ENCODE measurements around the gene PDE4A. TPM values are rescaled to one million over a fixed set of nuclear protein-coding genes. Genes with fewer than 3 reads are reported as not detected.

PDE4A gene
- total and polyA plus RNA-seq, 2 of the 8 experiments (the other 6 are each of a cell fraction or from before 2014, with no cell fraction given), result 2.0 to 4.4 TPM

DNA sequence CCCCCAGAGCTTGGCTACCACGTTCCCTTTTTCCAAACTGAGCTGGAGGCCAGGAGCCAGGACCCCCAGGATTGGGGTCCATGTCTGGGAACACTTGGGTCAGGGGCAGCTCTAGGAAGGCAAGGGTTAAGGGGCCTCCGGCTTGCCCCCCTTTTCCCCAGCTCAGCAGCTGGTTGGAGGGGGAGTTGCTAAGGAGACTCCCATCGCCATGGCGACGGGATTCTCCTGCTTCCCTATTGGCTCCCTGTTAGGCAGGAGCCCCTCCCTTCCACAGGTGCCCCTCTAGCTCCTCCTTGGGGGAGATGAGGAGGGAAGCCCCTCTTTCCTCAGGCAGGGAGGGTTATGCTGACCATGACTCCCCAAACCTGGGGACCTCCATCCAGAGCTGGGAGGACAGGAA lies 33.9 kb downstream of the PDE4A start:
- H3K27ac ChIP-seq (ENCODE audit: low read depth, low read length), result no peak overlapping the region; the same call in 1 of the 2 replicates
- H2AFZ ChIP-seq (ENCODE audit: low read length), result no peak overlapping the region
- H3K9me3 ChIP-seq (ENCODE audit: insufficient read depth in 2 of 2, low read depth in 1 of 2, low read length in 1 of 2), result no peaks in the 10 kb centered on the region
- H2BK20ac ChIP-seq (ENCODE audit: low read length), result no peak overlapping the region
- no peak overlapping the region for H4K5ac ChIP-seq (ENCODE audit: insufficient read length, low read depth, low read length)
- no peak overlapping the region for H3K9ac ChIP-seq (replicated peaks in 1 of 4; ENCODE audit: extremely low read depth in 1 of 4, low read depth in 3 of 4, low read length in 3 of 4)
- H3K23ac ChIP-seq (ENCODE audit: insufficient read length), result no peak overlapping the region
- whole genome bisulfite sequencing, 2 experiments (ENCODE audit: extremely low coverage in 1 of 2, insufficient coverage in 1 of 2, insufficient read length in 1 of 2, insufficient replicate concordance in 2 of 2, low coverage in 1 of 2, low lambda C conversion rate in 2 of 2, missing lambda C conversion rate in 1 of 2), result 22% methylated on average over 5 of the region's 5 CpGs; no CpG with 5 or more reads in 1 of the 2 experiments
- H2BK5ac ChIP-seq (ENCODE audit: low read depth, low read length), result no peak overlapping the region
- no peaks in the 10 kb centered on the region for H3K36me3 ChIP-seq (ENCODE audit: control insufficient read depth in 2 of 4, insufficient read depth in 4 of 4, low read length in 3 of 4)
- ChIA-PET POLR2A (ENCODE audit: partially characterized antibody) (interaction anchor here (0.8 to 1.0 kb wide), 3 partner anchors 11 to 47 kb away, joined by 3 to 4 read pairs (median 3); no protein-coding TSS in a partner anchor), CTCF (ENCODE audit: partially characterized antibody) (interaction anchor here (0.6 to 1.6 kb wide), 10 partner anchors 10 to 346 kb away, joined by 3 to 6 read pairs (median 5); partner anchors contain the start of gene S1PR5)
- no peak overlapping the region for H2BK120ac ChIP-seq (replicated peaks; ENCODE audit: low read depth, low read length)
- no peak overlapping the region for H2BK15ac ChIP-seq (ENCODE audit: low read length)
- H3K79me2 ChIP-seq (ENCODE audit: control insufficient read depth in 1 of 2, insufficient read depth in 2 of 2, low read length in 2 of 2), result no peaks in the 10 kb centered on the region
- no peaks in the 10 kb centered on the region for H4K20me1 ChIP-seq (replicated peaks in 1 of 2; ENCODE audit: control insufficient read depth in 1 of 2, insufficient read depth in 2 of 2, low read length in 2 of 2)
- FAIRE-seq (no peak), DNase-seq (ENCODE audit: low read depth in 1 of 2, low spot score in 2 of 2) (peak; percentile 56 to 85)
- H2BK12ac ChIP-seq (ENCODE audit: low read depth, low read length), result no peak overlapping the region
- peak overlapping the region in 1 of 4 experiments; percentile 22; a peak in 1 of 8 replicates for H3K4me3 ChIP-seq (ENCODE audit: extremely low read depth in 1 of 4, insufficient read depth in 2 of 4, low read depth in 3 of 4, low read length in 4 of 4)
- H3K4ac ChIP-seq (replicated peaks; ENCODE audit: insufficient read length, low read depth, low read length), result no peak overlapping the region
- peaks cover 0 to 17% (median 7%) of the 10 kb centered on the region in 4 experiments; a peak in 4 of 7 replicates for H3K4me1 ChIP-seq (replicated peaks in 1 of 4; ENCODE audit: control insufficient read depth in 3 of 4, insufficient read depth in 4 of 4, low read length in 3 of 4)
- H3K18ac ChIP-seq (ENCODE audit: extremely low read depth, low read length), result no peak overlapping the region; the same call in 1 of the 2 replicates
- no peaks in the 10 kb centered on the region for H3K27me3 ChIP-seq (replicated peaks in 1 of 4; ENCODE audit: control insufficient read depth in 3 of 4, extremely low read depth in 1 of 4, insufficient read depth in 3 of 4, low read length in 3 of 4)
- no peak overlapping the region for H2AK5ac ChIP-seq (ENCODE audit: low read depth, low read length)
- H3K4me2 ChIP-seq (ENCODE audit: insufficient read depth in 1 of 2, low read depth in 2 of 2, low read length in 2 of 2), result peak overlapping the region in 1 of 2 experiments; percentile 50; a peak in 3 of 4 replicates
- H3K23me2 ChIP-seq (ENCODE audit: low read depth, low read length), result peaks cover 2% of the 10 kb centered on the region; the same call in 1 of the 2 replicates
- H3K79me1 ChIP-seq (ENCODE audit: low read depth, low read length), result no peaks in the 10 kb centered on the region
- H4K91ac ChIP-seq (replicated peaks; ENCODE audit: insufficient read length, low read length), result no peak overlapping the region
- H3K56ac ChIP-seq (replicated peaks; ENCODE audit: insufficient read length, low read depth, low read length), result no peak overlapping the region
- H4K8ac ChIP-seq (ENCODE audit: extremely low read depth, insufficient read depth, low read length), result no peak overlapping the region
- H3K14ac ChIP-seq (ENCODE audit: insufficient read length), result no peak overlapping the region
- no peak for TF ChIP-seq GABPA (IDR thresholded peaks at IDR 0.05; ENCODE audit: borderline replicate concordance, insufficient read depth, low read length)
- TF ChIP-seq POLR2AphosphoS5 (IDR thresholded peaks at IDR 0.05; ENCODE audit: low read depth, low read length), result no peak
- no peak for TF ChIP-seq RXRA (IDR thresholded peaks at IDR 0.05; ENCODE audit: insufficient read depth, low read depth, low read length)
- no peak for TF ChIP-seq ZNF274 (IDR thresholded peaks at IDR 0.05; ENCODE audit: borderline replicate concordance, extremely low read depth, low read length)
- 0 out of 2 replicates have a peak, but pooled peaks have one; percentile 25 for TF ChIP-seq CHD2 (IDR thresholded peaks at IDR 0.05; ENCODE audit: low read length)
- no peak for TF ChIP-seq EZH2 (IDR thresholded peaks at IDR 0.05; ENCODE audit: low read depth, low read length, severe bottlenecking)
- TF ChIP-seq MAFK (IDR thresholded peaks at IDR 0.05; ENCODE audit: low read depth, low read length), result no peak
- no peak for TF ChIP-seq CBX8 (IDR thresholded peaks at IDR 0.05; ENCODE audit: borderline replicate concordance, low read depth, low read length)
- TF ChIP-seq SAP30 (IDR thresholded peaks at IDR 0.05; ENCODE audit: insufficient read depth, insufficient replicate concordance, low read length), result no peak
- no peak for TF ChIP-seq PHF8 (conservative IDR thresholded peaks at IDR 0.05; ENCODE audit: low read depth, low read length)
- no peak for TF ChIP-seq NRF1 (IDR thresholded peaks at IDR 0.05; ENCODE audit: low read depth, low read length)
- TF ChIP-seq SP1 (IDR thresholded peaks at IDR 0.05; ENCODE audit: low read depth, low read length), result peak; percentile 85
- TF ChIP-seq RFX5 (IDR thresholded peaks at IDR 0.05; ENCODE audit: borderline replicate concordance, low read depth, low read length), result peak; percentile 93
- TF ChIP-seq RBBP5 (IDR thresholded peaks at IDR 0.05; ENCODE audit: borderline replicate concordance, low read depth, low read length), result no peak

Measured in H1 (cell line).